HEK293 (cell line): ENCODE data around the gene DDX52.

Experiments
- CTCF ChIP-seq: fragments of 450-650 bp; formaldehyde crosslinking; IDR thresholded peaks from 2 replicates; pipeline ENCODE4 v1.5.1; 2016; ENCODE audit warnings: missing biosample characterization, missing genetic modification characterization
- EGR2 ChIP-seq: fragments of 450-650 bp; formaldehyde crosslinking; IDR thresholded peaks from 2 replicates; pipeline ENCODE4 v1.5.1; 2016; ENCODE audit warnings: low read depth, missing biosample characterization, missing genetic modification characterization
- KLF17 ChIP-seq: fragments of 450-650 bp; formaldehyde crosslinking; IDR thresholded peaks from 2 replicates; pipeline ENCODE4 v1.5.1; 2016; ENCODE audit warnings: missing biosample characterization, missing genetic modification characterization
- WT1 ChIP-seq: fragments of 450-650 bp; formaldehyde crosslinking; IDR thresholded peaks from 2 replicates; pipeline ENCODE4 v1.5.1; 2016; ENCODE audit warnings: missing biosample characterization, missing genetic modification characterization
- ZBTB44 ChIP-seq: fragments of 450-650 bp; IDR thresholded peaks from 2 replicates; pipeline ENCODE4 v1.5.1; 2018; ENCODE audit warnings: missing biosample characterization, mild to moderate bottlenecking, missing genetic modification characterization
- ZBTB48 ChIP-seq: fragments of 450-650 bp; formaldehyde crosslinking; IDR thresholded peaks from 2 replicates; pipeline ENCODE4 v1.5.1; 2016; ENCODE audit warnings: missing biosample characterization, missing genetic modification characterization
- ZBTB8A ChIP-seq: fragments of 450-650 bp; formaldehyde crosslinking; IDR thresholded peaks from 2 replicates; pipeline ENCODE4 v1.5.1; 2016; ENCODE audit warnings: missing biosample characterization, missing genetic modification characterization
- ZEB2 ChIP-seq: fragments of 450-650 bp; formaldehyde crosslinking; IDR thresholded peaks from 2 replicates; pipeline ENCODE4 v1.5.1; 2016; ENCODE audit warnings: missing biosample characterization, missing genetic modification characterization
- ZNF433 ChIP-seq: fragments of 450-650 bp; formaldehyde crosslinking; IDR thresholded peaks from 2 replicates; pipeline ENCODE4 v1.5.1; 2016; ENCODE audit warnings: missing biosample characterization, missing genetic modification characterization, low read depth
- ZNF555 ChIP-seq: fragments of 450-650 bp; formaldehyde crosslinking; conservative IDR thresholded peaks from 2 replicates; pipeline ENCODE4 v1.5.1; 2017; ENCODE audit warnings: missing biosample characterization, mild to moderate bottlenecking, missing genetic modification characterization, inconsistent platforms
- ZNF654 ChIP-seq: fragments of 450-650 bp; formaldehyde crosslinking; IDR thresholded peaks from 2 replicates; pipeline ENCODE4 v1.5.1; 2016; ENCODE audit warnings: low read depth, missing biosample characterization, missing genetic modification characterization
- ZNF707 ChIP-seq: fragments of 450-650 bp; formaldehyde crosslinking; IDR thresholded peaks from 2 replicates; pipeline ENCODE4 v1.5.1; 2016; ENCODE audit warnings: missing biosample characterization, missing genetic modification characterization
- ZNF747 ChIP-seq: fragments of 450-650 bp; formaldehyde crosslinking; IDR thresholded peaks from 2 replicates; pipeline ENCODE4 v1.5.1; 2016; ENCODE audit warnings: missing biosample characterization, missing genetic modification characterization
- ZNF785 ChIP-seq: fragments of 450-650 bp; formaldehyde crosslinking; IDR thresholded peaks from 2 replicates; pipeline ENCODE4 v1.5.1; 2016; ENCODE audit warnings: missing biosample characterization, missing genetic modification characterization

DNA sequence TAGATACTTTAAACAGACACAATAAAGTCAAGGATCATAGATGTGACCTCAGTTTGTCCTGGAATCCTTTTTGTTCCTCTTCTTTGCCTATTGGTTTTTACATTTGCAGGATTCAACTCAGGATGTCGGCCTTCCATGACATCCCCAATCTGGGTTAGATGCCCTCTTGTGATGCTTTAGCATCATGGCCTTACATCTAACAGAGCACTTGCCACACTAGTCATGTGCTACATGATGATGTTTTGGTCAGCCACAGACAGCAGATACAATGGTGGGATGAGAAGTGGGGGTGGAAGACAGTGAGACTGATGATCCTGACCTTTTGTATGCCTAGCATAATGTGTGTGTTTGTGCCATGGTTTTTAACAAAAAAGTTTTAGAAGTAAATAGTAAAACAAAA lies 32.3 kb downstream of the DDX52 start:
- TF ChIP-seq CTCF: no peak
- no peak for TF ChIP-seq ZNF433
- TF ChIP-seq ZEB2 (tag by site-specific recombination): no peak
- TF ChIP-seq ZNF707 (tag by site-specific recombination): no peak
- no peak for TF ChIP-seq KLF17
- TF ChIP-seq ZBTB44 (tag by site-specific recombination): no peak
- TF ChIP-seq WT1 (tag by site-specific recombination): no peak
- TF ChIP-seq ZNF555 (tag by site-specific recombination): no peak
- no peak for TF ChIP-seq ZNF654 (tag by site-specific recombination)
- TF ChIP-seq ZBTB8A (tag by site-specific recombination): no peak
- no peak for TF ChIP-seq ZBTB48 (tag by site-specific recombination)
- TF ChIP-seq EGR2 (tag by site-specific recombination): no peak
- TF ChIP-seq ZNF747 (tag by site-specific recombination): no peak
- TF ChIP-seq ZNF785 (tag by site-specific recombination): no peak
